GM23338 (cell line): ENCODE measurements around the gene CPNE6. TPM values are rescaled to one million over a fixed set of nuclear protein-coding genes. Genes with fewer than 3 reads are reported as not detected.

Experiments used
- ATAC-seq: fragments of 200-7000 bp; cut with Tn5 transposase; 3 replicates; pipeline ENCODE4 v1.9.1; 2020
- DNase-seq: peaks from one replicate; pipeline ENCODE4 v3.0.0-alpha.2; 2015; ENCODE audit warnings: low spot score
- H2AFZ ChIP-seq: fragments of 200-600 bp; sonication (generic); 2 replicates; pipeline ENCODE4 v1.8.0; 2016; ENCODE audit warnings: antibody characterized with exemption, mild to moderate bottlenecking, moderate library complexity
- H3F3A ChIP-seq: fragments of 200-600 bp; sonication (generic); replicated peaks from 2 replicates; pipeline ENCODE4 v1.8.0; 2017; ENCODE audit warnings: antibody characterized with exemption, mixed run types, low read depth
- H3K27ac ChIP-seq: fragments of 200-600 bp; sonication (generic); 2 replicates; pipeline ENCODE4 v1.6.1; 2016; ENCODE audit warnings: low read depth
- H3K27me3 ChIP-seq: fragments of 200-600 bp; sonication (generic); 2 replicates; pipeline ENCODE4 v1.8.0; 2016; ENCODE audit warnings: mild to moderate bottlenecking, mixed run types, moderate library complexity; ENCODE audit not compliant: insufficient read depth
- H3K36me3 ChIP-seq: fragments of 200-600 bp; sonication (generic); 2 replicates; pipeline ENCODE4 v1.8.0; 2016; ENCODE audit warnings: mild to moderate bottlenecking; ENCODE audit not compliant: insufficient read depth
- H3K4me1 ChIP-seq: fragments of 200-600 bp; sonication (generic); 2 replicates; pipeline ENCODE4 v1.8.0; 2016; ENCODE audit warnings: mild to moderate bottlenecking, moderate library complexity; ENCODE audit not compliant: insufficient read depth
- H3K4me2 ChIP-seq: fragments of 200-600 bp; sonication (generic); 2 replicates; pipeline ENCODE4 v1.7.1; 2017; ENCODE audit warnings: mixed run types
- H3K4me3 ChIP-seq: fragments of 200-600 bp; sonication (generic); 2 replicates; pipeline ENCODE4 v1.6.1; 2016; ENCODE audit warnings: mixed run types
- H3K79me2 ChIP-seq: fragments of 200-600 bp; sonication (generic); replicated peaks from 2 replicates; pipeline ENCODE4 v1.8.0; 2017; ENCODE audit warnings: mild to moderate bottlenecking; ENCODE audit not compliant: insufficient read depth
- H3K9me2 ChIP-seq: fragments of 200-600 bp; sonication (generic); 2 replicates; pipeline ENCODE4 v1.8.0; 2017; ENCODE audit not compliant: insufficient read depth
- H4K20me1 ChIP-seq: fragments of 200-600 bp; sonication (generic); replicated peaks from 2 replicates; pipeline ENCODE4 v1.8.0; 2017; ENCODE audit warnings: mild to moderate bottlenecking; ENCODE audit not compliant: insufficient read depth
- H3K27ac Mint-ChIP-seq: 2 replicates; pipeline ENCODE4 v1.8.0; 2020; ENCODE audit warnings: inconsistent platforms, mild to moderate bottlenecking, moderate library complexity, mixed read lengths
- H3K27me3 Mint-ChIP-seq: 3 replicates; pipeline ENCODE4 v1.8.0; 2022; ENCODE audit warnings: low read depth, mild to moderate bottlenecking, moderate library complexity, mixed read lengths, inconsistent platforms; ENCODE audit not compliant: insufficient read depth, poor library complexity
- H3K36me3 Mint-ChIP-seq: 3 replicates; pipeline ENCODE4 v1.8.0; 2021; ENCODE audit warnings: low read depth, mild to moderate bottlenecking, inconsistent platforms, moderate library complexity, mixed read lengths
- H3K4me1 Mint-ChIP-seq: 3 replicates; pipeline ENCODE4 v1.8.0; 2020; ENCODE audit warnings: mild to moderate bottlenecking, inconsistent platforms, mixed read lengths
- H3K4me3 Mint-ChIP-seq: 3 replicates; pipeline ENCODE4 v1.8.0; 2021; ENCODE audit warnings: moderate library complexity, mild to moderate bottlenecking, inconsistent platforms, mixed read lengths
- H3K9me3 Mint-ChIP-seq: 3 replicates; pipeline ENCODE4 v1.8.0; 2020; ENCODE audit warnings: moderate library complexity, mild to moderate bottlenecking, inconsistent platforms, mixed read lengths
- ZNF331 ChIP-seq: fragments of 250-450 bp; sonication (Bioruptor Pico); IDR thresholded peaks from 2 replicates; pipeline ENCODE4 v1.5.0; 2020; ENCODE audit warnings: low read depth, mild to moderate bottlenecking, moderate library complexity
- polyA plus RNA-seq: library from polyadenylated mRNA; unstranded; fragments of >200 nt; fragmentation: Nextera tagmentation; extraction: Ambion mirVana; gene quantifications from 2 replicates; pipeline ENCODE4 v1.2.1, GENCODE V29; 2016
- total RNA-seq: library from RNA; depleted of rRNA; stranded (reverse); fragments of >200 nt; shearing (Covaris generic); gene quantifications from 2 replicates; pipeline ENCODE4 v1.2.3, GENCODE V29; 2014; rRNA removed

Gene CPNE6
- total and polyA plus RNA-seq, 2 experiments from 2014 or later: 0.16 TPM; not detected in 1

GRCh38 chr14:24127673-24128072 is 56.3 kb downstream of the CPNE6 start:
- Histone ChIP-seq H3K27ac (no peak overlapping the region), H3K36me3 (no peaks in the 10 kb centered on the region), H3K27me3 (no peaks in the 10 kb centered on the region), H3K4me3 (no peak overlapping the region), H3K4me1 (0 out of 2 replicates have a peak, but pooled peaks cover 4% of the 10 kb centered on the region), H3K79me2 (no peaks in the 10 kb centered on the region), H3F3A (peaks cover 7% of the 10 kb centered on the region; the same call in 1 of the 2 replicates), H3K4me2 (no peak overlapping the region), H4K20me1 (no peaks in the 10 kb centered on the region; the same call in 1 of the 2 replicates), H2AFZ (no peak overlapping the region), H3K9me2 (no peaks in the 10 kb centered on the region)
- no peak overlapping the region for H3K4me3 Mint-ChIP-seq
- TF ChIP-seq ZNF331 (CRISPR knock-in tag): no peak
- peaks cover 9% of the 10 kb centered on the region for H3K4me1 Mint-ChIP-seq
- H3K27ac Mint-ChIP-seq: no peak overlapping the region
- DNase-seq (no peak), ATAC-seq (no peak)
- H3K27me3 Mint-ChIP-seq: peaks cover 5% of the 10 kb centered on the region
- no peaks in the 10 kb centered on the region for H3K9me3 Mint-ChIP-seq
- peaks cover 13% of the 10 kb centered on the region for H3K36me3 Mint-ChIP-seq

Other genes with a start within 250 kb of the CPNE6 start
- gene DHRS4, start 117.8 kb upstream of the CPNE6 start, total RNA-seq: 15.1 and 16.6 TPM in 2 replicates
- gene DHRS4, start 117.8 kb upstream of the CPNE6 start, polyA plus RNA-seq: 16.7 and 18.4 TPM in 2 replicates
- gene DHRS4L2, start 82.6 kb upstream of the CPNE6 start, total RNA-seq: 6.2 and 6.7 TPM in 2 replicates
- gene DHRS4L2, start 82.6 kb upstream of the CPNE6 start, polyA plus RNA-seq: 12.9 and 14.3 TPM in 2 replicates
- 9.7 and 11.8 TPM in 2 replicates for gene CARMIL3, start 19.6 kb upstream of the CPNE6 start, total RNA-seq
- gene CARMIL3, start 19.6 kb upstream of the CPNE6 start, polyA plus RNA-seq: 3.7 and 3.8 TPM in 2 replicates
- 103 and 112 TPM in 2 replicates for gene PCK2, start 22.7 kb downstream of the CPNE6 start, total RNA-seq
- gene PCK2, start 22.7 kb downstream of the CPNE6 start, polyA plus RNA-seq: 53.5 and 57.9 TPM in 2 replicates
- 78.7 and 93.2 TPM in 2 replicates for gene DCAF11, start 43.2 kb downstream of the CPNE6 start, total RNA-seq
- gene DCAF11, start 43.2 kb downstream of the CPNE6 start, polyA plus RNA-seq: 18.6 and 19.0 TPM in 2 replicates
- 2.2 and 5.2 TPM in 2 replicates for gene NRL, start 43.4 kb downstream of the CPNE6 start, total RNA-seq
- 1.4 and 1.8 TPM in 2 replicates for gene NRL, start 43.4 kb downstream of the CPNE6 start, polyA plus RNA-seq
- not detected in 2 replicates for gene FITM1, start 59.1 kb downstream of the CPNE6 start, total RNA-seq
- 0.53 and 0.57 TPM in 2 replicates for gene FITM1, start 59.1 kb downstream of the CPNE6 start, polyA plus RNA-seq
- 53.9 and 61.1 TPM in 2 replicates for gene PSME1, start 64.6 kb downstream of the CPNE6 start, total RNA-seq
- 215 and 220 TPM in 2 replicates for gene PSME1, start 64.6 kb downstream of the CPNE6 start, polyA plus RNA-seq
- 20.1 and 30.0 TPM in 2 replicates for gene EMC9, start 70.0 kb downstream of the CPNE6 start, total RNA-seq
- gene EMC9, start 70.0 kb downstream of the CPNE6 start, polyA plus RNA-seq: 64.2 and 64.9 TPM in 2 replicates
- 54.0 and 59.9 TPM in 2 replicates for gene PSME2, start 75.0 kb downstream of the CPNE6 start, total RNA-seq
- 246 and 259 TPM in 2 replicates for gene PSME2, start 75.0 kb downstream of the CPNE6 start, polyA plus RNA-seq
- gene RNF31, start 75.9 kb downstream of the CPNE6 start, total RNA-seq: 54.8 and 86.4 TPM in 2 replicates
- 84.1 and 87.4 TPM in 2 replicates for gene RNF31, start 75.9 kb downstream of the CPNE6 start, polyA plus RNA-seq
- 8.2 and 9.2 TPM in 2 replicates for gene IRF9, start 89.7 kb downstream of the CPNE6 start, total RNA-seq
- 8.4 and 11.1 TPM in 2 replicates for gene IRF9, start 89.7 kb downstream of the CPNE6 start, polyA plus RNA-seq
- 23.6 and 25.7 TPM in 2 replicates for gene REC8, start 100.5 kb downstream of the CPNE6 start, total RNA-seq
- gene REC8, start 100.5 kb downstream of the CPNE6 start, polyA plus RNA-seq: 36.8 and 38.8 TPM in 2 replicates
- gene IPO4, start 117.3 kb downstream of the CPNE6 start, total RNA-seq: 84.2 and 105 TPM in 2 replicates
- 34.2 and 34.3 TPM in 2 replicates for gene IPO4, start 117.3 kb downstream of the CPNE6 start, polyA plus RNA-seq
- gene TM9SF1, start 123.9 kb downstream of the CPNE6 start, total RNA-seq: 25.6 and 27.5 TPM in 2 replicates
- gene TM9SF1, start 123.9 kb downstream of the CPNE6 start, polyA plus RNA-seq: 10.7 and 12.6 TPM in 2 replicates
- 0.66 and 1.0 TPM in 2 replicates for gene TSSK4, start 134.1 kb downstream of the CPNE6 start, total RNA-seq
- gene TSSK4, start 134.1 kb downstream of the CPNE6 start, polyA plus RNA-seq: 0.70 and 0.84 TPM in 2 replicates
- 10.6 and 19.3 TPM in 2 replicates for gene CHMP4A, start 141.9 kb downstream of the CPNE6 start, total RNA-seq
- gene CHMP4A, start 141.9 kb downstream of the CPNE6 start, polyA plus RNA-seq: 30.1 and 36.9 TPM in 2 replicates
- 9.6 and 9.8 TPM in 2 replicates for gene MDP1, start 144.5 kb downstream of the CPNE6 start, total RNA-seq
- gene MDP1, start 144.5 kb downstream of the CPNE6 start, polyA plus RNA-seq: 24.7 and 31.1 TPM in 2 replicates
- gene NEDD8, start 160.8 kb downstream of the CPNE6 start, total RNA-seq: 130 and 172 TPM in 2 replicates
- 401 and 418 TPM in 2 replicates for gene NEDD8, start 160.8 kb downstream of the CPNE6 start, polyA plus RNA-seq
- 60.6 and 67.0 TPM in 2 replicates for gene GMPR2, start 161.4 kb downstream of the CPNE6 start, total RNA-seq
- 70.6 TPM in 2 replicates for gene GMPR2, start 161.4 kb downstream of the CPNE6 start, polyA plus RNA-seq
- 24.6 and 36.0 TPM in 2 replicates for gene TINF2, start 171.1 kb downstream of the CPNE6 start, total RNA-seq
- 22.0 and 24.1 TPM in 2 replicates for gene TINF2, start 171.1 kb downstream of the CPNE6 start, polyA plus RNA-seq
- 0.39 and 0.63 TPM in 2 replicates for gene TGM1, start 191.6 kb downstream of the CPNE6 start, total RNA-seq
- 0.31 and 0.42 TPM in 2 replicates for gene TGM1, start 191.6 kb downstream of the CPNE6 start, polyA plus RNA-seq
- 18.8 and 20.7 TPM in 2 replicates for gene RABGGTA, start 200.0 kb downstream of the CPNE6 start, total RNA-seq
- 17.6 and 25.2 TPM in 2 replicates for gene RABGGTA, start 200.0 kb downstream of the CPNE6 start, polyA plus RNA-seq
- 15.4 and 22.7 TPM in 2 replicates for gene DHRS1, start 228.2 kb downstream of the CPNE6 start, total RNA-seq
- 15.0 and 15.4 TPM in 2 replicates for gene DHRS1, start 228.2 kb downstream of the CPNE6 start, polyA plus RNA-seq
- 32.4 and 32.8 TPM in 2 replicates for gene NOP9, start 228.3 kb downstream of the CPNE6 start, total RNA-seq
- 7.9 and 8.2 TPM in 2 replicates for gene NOP9, start 228.3 kb downstream of the CPNE6 start, polyA plus RNA-seq
- 4.6 and 8.9 TPM in 2 replicates for gene CIDEB, start 236.4 kb downstream of the CPNE6 start, total RNA-seq
- gene CIDEB, start 236.4 kb downstream of the CPNE6 start, polyA plus RNA-seq: 3.4 and 5.0 TPM in 2 replicates
- 6.4 and 12.6 TPM in 2 replicates for gene LTB4R2, start 238.6 kb downstream of the CPNE6 start, total RNA-seq
- gene LTB4R2, start 238.6 kb downstream of the CPNE6 start, polyA plus RNA-seq: 0.40 and 0.47 TPM in 2 replicates
- 4.7 and 7.9 TPM in 2 replicates for gene LTB4R, start 239.9 kb downstream of the CPNE6 start, total RNA-seq
- gene LTB4R, start 239.9 kb downstream of the CPNE6 start, polyA plus RNA-seq: 2.1 TPM in 2 replicates